Ovary (tissue), 3 donors: ENCODE data around the gene UBXN1.

Source experiments
- EP300 ChIP-seq: sonication (generic); formaldehyde crosslinking; IDR thresholded peaks from one replicate; pipeline ENCODE4 v1.6.1; 2017; ENCODE audit warnings: antibody characterized with exemption
- POLR2A ChIP-seq: fragments of 450-650 bp; IDR thresholded peaks from one replicate; pipeline ENCODE4 v1.6.1; 2017; ENCODE audit warnings: antibody characterized with exemption, mild to moderate bottlenecking, moderate library complexity
- TF ChIP-seq, protein P1 (sequence below), 3 donors: fragments of 450-650 bp in 2 of 3; fragments of 200-600 bp in 1 of 3; IDR thresholded peaks; one replicate each; pipeline versions ENCODE4 v1.5.1 to v1.8.0; 2016 to 2022; ENCODE audit warnings: antibody characterized with exemption in 3 of 3, mild to moderate bottlenecking in 1 of 3
- donor health status: DM: no; HTN: no; CAD: no.

GRCh38 chr11:62689421-62690183, 10.7 kb upstream of the UBXN1 start, which contains the start of gene LRRN4CL:
- TF ChIP-seq, protein P1, sequence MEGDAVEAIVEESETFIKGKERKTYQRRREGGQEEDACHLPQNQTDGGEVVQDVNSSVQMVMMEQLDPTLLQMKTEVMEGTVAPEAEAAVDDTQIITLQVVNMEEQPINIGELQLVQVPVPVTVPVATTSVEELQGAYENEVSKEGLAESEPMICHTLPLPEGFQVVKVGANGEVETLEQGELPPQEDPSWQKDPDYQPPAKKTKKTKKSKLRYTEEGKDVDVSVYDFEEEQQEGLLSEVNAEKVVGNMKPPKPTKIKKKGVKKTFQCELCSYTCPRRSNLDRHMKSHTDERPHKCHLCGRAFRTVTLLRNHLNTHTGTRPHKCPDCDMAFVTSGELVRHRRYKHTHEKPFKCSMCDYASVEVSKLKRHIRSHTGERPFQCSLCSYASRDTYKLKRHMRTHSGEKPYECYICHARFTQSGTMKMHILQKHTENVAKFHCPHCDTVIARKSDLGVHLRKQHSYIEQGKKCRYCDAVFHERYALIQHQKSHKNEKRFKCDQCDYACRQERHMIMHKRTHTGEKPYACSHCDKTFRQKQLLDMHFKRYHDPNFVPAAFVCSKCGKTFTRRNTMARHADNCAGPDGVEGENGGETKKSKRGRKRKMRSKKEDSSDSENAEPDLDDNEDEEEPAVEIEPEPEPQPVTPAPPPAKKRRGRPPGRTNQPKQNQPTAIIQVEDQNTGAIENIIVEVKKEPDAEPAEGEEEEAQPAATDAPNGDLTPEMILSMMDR (IDR thresholded peaks at IDR 0.05): peak in 1 of 3 donors; percentile 13
- peak; percentile 9 for TF ChIP-seq EP300
- TF ChIP-seq POLR2A: peak; percentile 75
